ENCODE data around the gene CFD.

GRCh38 chr19:892894-893689 lies 33.6 kb downstream of the CFD start, which contains the start of the genes MED16 and RNU6-9:
- TF ChIP-seq USF1 (CRISPR knock-in tag; IDR thresholded peaks at IDR 0.05), result no peak
- TF ChIP-seq CTCF (IDR thresholded peaks at IDR 0.05), result no peak
- TF ChIP-seq ATF2 (CRISPR knock-in tag; IDR thresholded peaks at IDR 0.05; ENCODE audit: borderline replicate concordance, low read depth), result no peak
- no peak for TF ChIP-seq NR3C1 (CRISPR knock-in tag; conservative IDR thresholded peaks at IDR 0.05; ENCODE audit: low read depth)
- peak; percentile 58; the same call in 1 of the 2 replicates for TF ChIP-seq FOXP1 (CRISPR knock-in tag; IDR thresholded peaks at IDR 0.05; ENCODE audit: borderline replicate concordance)
- no peak for TF ChIP-seq USF2 (CRISPR knock-in tag; IDR thresholded peaks at IDR 0.05)
- no peak for TF ChIP-seq ZSCAN18 (CRISPR knock-in tag; IDR thresholded peaks at IDR 0.05)
- no peak for TF ChIP-seq PREB (CRISPR knock-in tag; IDR thresholded peaks at IDR 0.05; ENCODE audit: borderline replicate concordance)
- TF ChIP-seq EMX1 (CRISPR knock-in tag; IDR thresholded peaks at IDR 0.05), result no peak; the same call in 1 of the 2 replicates
- no peak for TF ChIP-seq E2F1 (CRISPR knock-in tag; IDR thresholded peaks at IDR 0.05)
- TF ChIP-seq CBFB (CRISPR knock-in tag; IDR thresholded peaks at IDR 0.05; ENCODE audit: low read depth), result no peak
- no peak for TF ChIP-seq NFYB (CRISPR knock-in tag; conservative IDR thresholded peaks at IDR 0.05; ENCODE audit: low read depth)
- TF ChIP-seq CREB1 (CRISPR knock-in tag; IDR thresholded peaks at IDR 0.05), result no peak

All from WTC11 (cell line).